Mesendoderm (in vitro differentiated cells): ENCODE results near the gene ZNF473.
"Not testable (repeated sequence)": the region's sequence is repeated elsewhere in the genome, so short reads cannot be mapped to it uniquely, and the experiment has no call there.

Experiments used
- DNase-seq: peaks from one replicate; pipeline ENCODE4 v3.0.0; 2013
- H2AK5ac ChIP-seq: 2 replicates; pipeline ENCODE4 v1.6.1; 2013; ENCODE audit warnings: low read length, inconsistent platforms
- H2BK120ac ChIP-seq: 2 replicates; pipeline ENCODE4 v1.6.1; 2013; ENCODE audit warnings: low read depth, mild to moderate bottlenecking, low read length, moderate library complexity, mixed read lengths
- H2BK15ac ChIP-seq: replicated peaks from 2 replicates; pipeline ENCODE4 v1.6.1; 2013; ENCODE audit warnings: low read depth, mild to moderate bottlenecking, moderate library complexity
- H2BK5ac ChIP-seq: 2 replicates; pipeline ENCODE4 v1.6.1; 2013; ENCODE audit warnings: low read length, inconsistent platforms
- H3K18ac ChIP-seq: 2 replicates; pipeline ENCODE4 v1.6.1; 2013; ENCODE audit warnings: mild to moderate bottlenecking, low read length, mixed read lengths
- H3K23ac ChIP-seq: one replicate; pipeline ENCODE4 v1.6.1; 2013; ENCODE audit warnings: low read length
- H3K27ac ChIP-seq: 2 replicates; pipeline ENCODE4 v1.5.1; 2013; ENCODE audit warnings: low read depth, mild to moderate bottlenecking, inconsistent platforms, low read length, moderate library complexity
- H3K27me3 ChIP-seq: 2 replicates; pipeline ENCODE4 v1.6.1; 2013; ENCODE audit warnings: low read length, control low read depth, mild to moderate bottlenecking, inconsistent platforms; ENCODE audit not compliant: insufficient read depth, poor library complexity
- H3K36me3 ChIP-seq: 2 replicates; pipeline ENCODE4 v1.6.1; 2013; ENCODE audit warnings: low read length, inconsistent platforms; ENCODE audit not compliant: control insufficient read depth, insufficient read depth
- H3K4ac ChIP-seq: one replicate; pipeline ENCODE4 v1.6.1; 2013; ENCODE audit warnings: low read depth, mild to moderate bottlenecking, low read length, moderate library complexity
- H3K4me1 ChIP-seq: 2 replicates; pipeline ENCODE4 v1.6.1; 2013; ENCODE audit warnings: low read depth, low read length, inconsistent platforms; ENCODE audit not compliant: control insufficient read depth
- H3K4me2 ChIP-seq: 2 replicates; pipeline ENCODE4 v1.6.1; 2013; ENCODE audit warnings: low read length
- H3K4me3 ChIP-seq: 2 replicates; pipeline ENCODE4 v1.5.1; 2013; ENCODE audit warnings: mild to moderate bottlenecking, low read length
- H3K56ac ChIP-seq: one replicate; pipeline ENCODE4 v1.6.1; 2013; ENCODE audit warnings: low read length
- H3K79me1 ChIP-seq: 2 replicates; pipeline ENCODE4 v1.6.1; 2013; ENCODE audit warnings: low read length, inconsistent platforms
- H3K79me2 ChIP-seq: 2 replicates; pipeline ENCODE4 v1.6.1; 2013; ENCODE audit warnings: mild to moderate bottlenecking, low read length; ENCODE audit not compliant: control insufficient read depth, insufficient read depth
- H3K9ac ChIP-seq: 2 replicates; pipeline ENCODE4 v1.6.1; 2013; ENCODE audit warnings: low read length, inconsistent platforms
- H4K5ac ChIP-seq: one replicate; pipeline ENCODE4 v1.6.1; 2013; ENCODE audit warnings: low read length
- H4K8ac ChIP-seq: one replicate; pipeline ENCODE4 v1.6.1; 2013; ENCODE audit warnings: low read depth, mild to moderate bottlenecking, control low read depth, low read length, moderate library complexity
- WGBS: extraction: QIAGEN DNeasy Blood & Tissue Kit; methylation state at CpG from one replicate; pipeline ENCODE4 v1.1.7; 2013; ENCODE audit warnings: low lambda C conversion rate, missing lambda C conversion rate; ENCODE audit not compliant: insufficient coverage; ENCODE audit errors: extremely low coverage; 5-methylcytosine and 5-hydroxymethylcytosine counted together

The ZNF473 gene

DNA sequence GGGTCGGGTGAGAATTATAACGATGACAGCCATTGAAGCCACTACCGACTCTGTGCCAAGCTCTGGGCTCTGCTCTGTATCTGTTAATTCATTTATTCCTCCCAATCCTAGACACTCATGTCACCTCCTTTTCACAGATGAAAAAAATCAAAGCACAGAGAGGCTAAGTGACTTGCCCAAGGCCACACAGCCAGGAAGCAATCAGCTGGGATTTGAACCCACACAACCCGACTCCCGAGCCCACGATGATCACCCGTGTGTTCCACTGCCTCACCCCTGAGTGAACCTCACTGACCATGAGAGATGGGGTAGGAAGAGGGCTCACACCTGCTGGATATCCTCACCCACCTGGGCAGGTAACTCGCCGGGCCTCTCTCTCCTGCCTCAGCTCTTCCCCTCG is 40.1 kb downstream of the ZNF473 start:
- no peak overlapping the region for H3K56ac ChIP-seq
- no peak overlapping the region for H2BK15ac ChIP-seq
- no peak for DNase-seq
- H3K4ac ChIP-seq, result no peak overlapping the region
- H3K4me1 ChIP-seq, result no peaks in the 10 kb centered on the region
- no peak overlapping the region for H2BK120ac ChIP-seq
- no peak overlapping the region for H3K9ac ChIP-seq
- H3K27ac ChIP-seq, result no peak overlapping the region
- no peak overlapping the region for H4K8ac ChIP-seq
- H3K79me2 ChIP-seq, result no peaks in the 10 kb centered on the region
- H3K4me2 ChIP-seq, result no peak overlapping the region
- H3K79me1 ChIP-seq, result no peaks in the 10 kb centered on the region
- no peak overlapping the region for H4K5ac ChIP-seq
- no peaks in the 10 kb centered on the region for H3K27me3 ChIP-seq
- H2AK5ac ChIP-seq, result no peak overlapping the region
- no peak overlapping the region for H3K18ac ChIP-seq
- no peak overlapping the region for H3K23ac ChIP-seq
- H3K36me3 ChIP-seq, result no peaks in the 10 kb centered on the region
- H3K4me3 ChIP-seq, result no peak overlapping the region
- no CpG with 5 or more reads among the region's 10 CpGs for WGBS
- H2BK5ac ChIP-seq, result no peak overlapping the region

GRCh38 chr19:50067575-50067974 is 41.8 kb downstream of the ZNF473 start:
- Histone ChIP-seq H3K27ac (no peak overlapping the region), H4K5ac (no peak overlapping the region), H3K79me1 (no peaks in the 10 kb centered on the region), H3K27me3 (no peaks in the 10 kb centered on the region), H3K4me1 (no peaks in the 10 kb centered on the region), H3K4me2 (no peak overlapping the region), H3K23ac (no peak overlapping the region), H3K4ac (no peak overlapping the region), H2AK5ac (no peak overlapping the region), H3K18ac (no peak overlapping the region), H3K56ac (no peak overlapping the region), H3K4me3 (no peak overlapping the region), H2BK5ac (no peak overlapping the region), H4K8ac (no peak overlapping the region), H2BK120ac (no peak overlapping the region), H2BK15ac (no peak overlapping the region), H3K79me2 (no peaks in the 10 kb centered on the region), H3K36me3 (no peaks in the 10 kb centered on the region), H3K9ac (no peak overlapping the region)
- WGBS, result no CpG with 5 or more reads among the region's 6 CpGs
- no peak for DNase-seq

GRCh38 chr19:50068382-50068781 is 42.6 kb downstream of the ZNF473 start:
- DNase-seq, H2BK120ac ChIP-seq, H3K56ac ChIP-seq, H3K4me3 ChIP-seq, H3K18ac ChIP-seq, H3K4ac ChIP-seq, H2BK5ac ChIP-seq, H2AK5ac ChIP-seq, H3K27ac ChIP-seq, H3K27me3 ChIP-seq, H3K4me1 ChIP-seq, H3K36me3 ChIP-seq, H4K8ac ChIP-seq, H3K79me2 ChIP-seq, H4K5ac ChIP-seq, H3K79me1 ChIP-seq, H2BK15ac ChIP-seq, H3K23ac ChIP-seq, H3K9ac ChIP-seq, H3K4me2 ChIP-seq: not testable (repeated sequence)
- WGBS, result no CpG with 5 or more reads among the region's 5 CpGs

GRCh38 chr19:50075076-50075475 is 49.3 kb downstream of the ZNF473 start:
- not testable (repeated sequence) for H3K27me3 ChIP-seq, H3K9ac ChIP-seq, H3K56ac ChIP-seq, H3K36me3 ChIP-seq, H3K79me2 ChIP-seq, H3K4ac ChIP-seq, H4K5ac ChIP-seq, H4K8ac ChIP-seq, H2BK120ac ChIP-seq, DNase-seq, H3K18ac ChIP-seq, H3K79me1 ChIP-seq, H2BK15ac ChIP-seq, H3K23ac ChIP-seq, H3K4me2 ChIP-seq, H3K4me3 ChIP-seq, H2AK5ac ChIP-seq, H2BK5ac ChIP-seq, H3K4me1 ChIP-seq, H3K27ac ChIP-seq
- no CpG with 5 or more reads among the region's 8 CpGs for WGBS

- not testable (repeated sequence) for H3K23ac ChIP-seq, H3K27ac ChIP-seq, H2BK5ac ChIP-seq, H3K36me3 ChIP-seq, DNase-seq, H3K4me3 ChIP-seq, H3K4me2 ChIP-seq, H3K18ac ChIP-seq, H3K4me1 ChIP-seq, H3K56ac ChIP-seq, H2BK15ac ChIP-seq, H3K79me2 ChIP-seq, H2BK120ac ChIP-seq, H3K4ac ChIP-seq, H4K8ac ChIP-seq, H3K9ac ChIP-seq, H3K27me3 ChIP-seq, H4K5ac ChIP-seq, H2AK5ac ChIP-seq, H3K79me1 ChIP-seq
- WGBS, result no CpG with 5 or more reads among the region's 14 CpGs
Observed at GRCh38 chr19:50075644-50076372, 50.0 kb downstream of the ZNF473 start.
